T-cell (primary cell): Measurements from ENCODE around the gene GPRASP2. TPM values are rescaled to one million over a fixed set of nuclear protein-coding genes. Genes with fewer than 3 reads are reported as not detected.
"Not testable (repeated sequence)": the region's sequence is repeated elsewhere in the genome, so short reads cannot be mapped to it uniquely, and the experiment has no call there.

Experiments used
- ATAC-seq, 4 experiments: fragments of 200-7000 bp in 3 of 4; fragments of 150-1000 bp in 1 of 4; cut with Tn5 transposase; replicated peaks in 1 of 4; 1 replicate in 3 of 4; 2 replicates in 1 of 4; pipeline ENCODE4 v1.10.0; 2021; ENCODE audit warnings: moderate library complexity in 3 of 4, mild to moderate bottlenecking in 2 of 4, moderate number of reproducible peaks in 1 of 4
- CTCF ChIA-PET, 2 donors: fragments of 300-600 bp; sonication (Branson Sonifier 250); formaldehyde crosslinking; loops; one replicate each; lab custom pipeline; 2022; ENCODE audit warnings: antibody characterized with exemption in 2 of 2; lab: Charles Lee
- POLR2A ChIA-PET, 2 donors: fragments of 300-600 bp; sonication (Branson Sonifier 250); formaldehyde crosslinking; loops; one replicate each; lab custom pipeline; 2022; ENCODE audit warnings: antibody characterized with exemption in 2 of 2; lab: Charles Lee
- DNase-seq, 35 experiments: peaks; one replicate each; pipeline versions ENCODE4 v3.0.0 to v3.0.0-alpha.2; 2013 to 2023
- H3K27ac ChIP-seq: one replicate; pipeline ENCODE4 v1.5.1; 2013; ENCODE audit warnings: low read length
- H3K27me3 ChIP-seq, 2 experiments: replicated peaks in 1 of 2; 1 replicate in 1 of 2; 2 replicates in 1 of 2; pipeline versions ENCODE4 v1.6.1 to v1.7.0; 2013; ENCODE audit warnings: low read length in 1 of 2, mixed read lengths in 1 of 2; ENCODE audit not compliant: control insufficient read depth in 2 of 2, insufficient read depth in 2 of 2; ENCODE audit errors: extremely low read depth in 1 of 2
- H3K36me3 ChIP-seq, 2 donors: 1 replicate in 1 of 2; 2 replicates in 1 of 2; pipeline versions ENCODE4 v1.6.1 to v1.7.0; 2013; ENCODE audit warnings: low read length in 1 of 2; ENCODE audit not compliant: control insufficient read depth in 2 of 2, insufficient read depth in 1 of 2; ENCODE audit errors: extremely low read depth in 1 of 2
- H3K4me1 ChIP-seq, 2 experiments: 1 replicate in 1 of 2; 2 replicates in 1 of 2; pipeline versions ENCODE4 v1.6.1 to v1.7.0; 2013; ENCODE audit warnings: low read length in 2 of 2, mixed read lengths in 1 of 2; ENCODE audit not compliant: insufficient read depth in 2 of 2, control insufficient read depth in 1 of 2; ENCODE audit errors: extremely low read depth in 1 of 2
- H3K4me3 ChIP-seq, 2 donors: 1 replicate in 1 of 2; 2 replicates in 1 of 2; pipeline versions ENCODE4 v1.5.1 to v1.7.0; 2013; ENCODE audit warnings: mild to moderate bottlenecking in 2 of 2, low read length in 1 of 2, moderate library complexity in 1 of 2; ENCODE audit not compliant: control insufficient read depth in 1 of 2; ENCODE audit errors: extremely low read depth in 1 of 2
- H3K9me3 ChIP-seq: 2 replicates; pipeline ENCODE4 v1.7.0; 2013
- H3K27ac Mint-ChIP-seq, 2 donors: one replicate each; pipeline ENCODE4 v1.8.0; 2020 to 2021; ENCODE audit warnings: mild to moderate bottlenecking in 2 of 2, mixed read lengths in 2 of 2
- H3K27me3 Mint-ChIP-seq, 2 donors: one replicate each; pipeline ENCODE4 v1.8.0; 2021 to 2022; ENCODE audit warnings: mixed read lengths in 2 of 2
- H3K36me3 Mint-ChIP-seq: one replicate; pipeline ENCODE4 v1.8.0; 2021; ENCODE audit warnings: mixed read lengths
- H3K4me1 Mint-ChIP-seq, 3 donors: one replicate each; pipeline ENCODE4 v1.8.0; 2020 to 2022; ENCODE audit warnings: mixed read lengths in 3 of 3, mild to moderate bottlenecking in 1 of 3
- H3K4me3 Mint-ChIP-seq, 3 donors: one replicate each; pipeline ENCODE4 v1.8.0; 2020 to 2022; ENCODE audit warnings: mild to moderate bottlenecking in 3 of 3, mixed read lengths in 3 of 3, moderate library complexity in 3 of 3
- H3K9me3 Mint-ChIP-seq, 3 donors: one replicate each; pipeline ENCODE4 v1.8.0; 2020 to 2022; ENCODE audit warnings: mixed read lengths in 3 of 3
- WGBS: methylation state at CpG from one replicate; pipeline ENCODE4 v1.1.5; 2013; ENCODE audit warnings: missing lambda C conversion rate; ENCODE audit not compliant: insufficient coverage; 5-methylcytosine and 5-hydroxymethylcytosine counted together
- total RNA-seq, 35 experiments: library from RNA in 6 of 35; stranded (reverse) in 6 of 35; fragments of 120-200 nt in 1 of 35; gene quantifications; one replicate each; pipeline versions ENCODE4 v1.2.1 to v1.2.4 and lab custom pipeline; 2013 to 2026

Gene GPRASP2
- total RNA-seq = 1 to 10 TPM; 1.3 to 3.1 (median 1.4) TPM
- total RNA-seq (2013) = 2.1 TPM
- 0.63 to 7.8 (median 2.4) reads per million in 29 experiments for total RNA-seq (lab: John Stamatoyannopoulos, UW)

- no peaks in the 10 kb centered on the region for H3K36me3 ChIP-seq
- H3K4me1 ChIP-seq = peaks cover 0 to 16% of the 10 kb centered on the region in 2 experiments
- 3% methylated on average over 21 of the region's 68 CpGs for WGBS
- Mint-ChIP-seq H3K36me3 (no peaks in the 10 kb centered on the region), H3K27ac (peak within 1 kb of the TSS in 1 of 2 donors; percentile 72), H3K9me3 (no peaks in the 10 kb centered on the region), H3K27me3 (peaks cover 6 to 15% of the 10 kb centered on the region in 2 donors), H3K4me3 (peak within 1 kb of the TSS; percentile 79 to 88 (median 81)), H3K4me1 (peaks cover 18 to 34% (median 27%) of the 10 kb centered on the region in 3 donors)
- peaks cover 0 to 26% of the 10 kb centered on the region in 2 experiments for H3K27me3 ChIP-seq
- POLR2A ChIA-PET = no interaction called here
- CTCF ChIA-PET = no interaction called here
- DNase-seq (peak in 13 of 35 experiments; percentile 6 to 37 (median 19)), ATAC-seq (peak; percentile 48 to 66 (median 61))
- no peaks in the 10 kb centered on the region for H3K9me3 ChIP-seq
- peak within 1 kb of the TSS; percentile 51 for H3K4me3 ChIP-seq
- H3K27ac ChIP-seq = no peak within 1 kb of the TSS
Measured at GRCh38 chrX:102712216-102712966, at the start of gene GPRASP2. Gene GPRASP2 (plus strand): TSS chrX:102712448. CDS start chrX:102714870, 2,422 bp downstream.

- DNase-seq, H3K4me3 Mint-ChIP-seq, H3K9me3 ChIP-seq, CTCF ChIA-PET, H3K27ac Mint-ChIP-seq, H3K27me3 Mint-ChIP-seq, H3K36me3 ChIP-seq, POLR2A ChIA-PET, ATAC-seq, H3K27me3 ChIP-seq, H3K4me1 ChIP-seq, H3K27ac ChIP-seq, H3K4me3 ChIP-seq: not testable (repeated sequence)
- Mint-ChIP-seq H3K36me3 (peaks cover 50% of the 10 kb centered on the region), H3K9me3 (peaks cover 0 to 13% (median 11%) of the 10 kb centered on the region in 3 donors), H3K4me1 (peaks cover 13 to 28% (median 14%) of the 10 kb centered on the region in 3 donors)
- WGBS = no CpG with 5 or more reads among the region's 4 CpGs
Measured at GRCh38 chrX:102663820-102664219, 48.4 kb upstream of the GPRASP2 start.

GRCh38 chrX:102667034-102667433, 45.2 kb upstream of the GPRASP2 start:
- H3K4me3 ChIP-seq, H3K4me3 Mint-ChIP-seq, H3K4me1 ChIP-seq, H3K27me3 ChIP-seq, H3K27ac ChIP-seq, H3K27me3 Mint-ChIP-seq, H3K27ac Mint-ChIP-seq, H3K36me3 ChIP-seq, DNase-seq, H3K9me3 ChIP-seq, ATAC-seq, POLR2A ChIA-PET: not testable (repeated sequence)
- no CpG with 5 or more reads among the region's 1 CpG for WGBS
- peaks cover 0 to 13% (median 11%) of the 10 kb centered on the region in 3 donors for H3K9me3 Mint-ChIP-seq
- CTCF ChIA-PET = interaction anchor here in 1 of 2 donors (0.6 kb wide), 1 partner anchor 74 kb away, joined by 3 read pairs; no protein-coding TSS in a partner anchor
- H3K4me1 Mint-ChIP-seq = peaks cover 0 to 15% (median 0%) of the 10 kb centered on the region in 3 donors
- H3K36me3 Mint-ChIP-seq = peaks cover 62% of the 10 kb centered on the region

- H3K36me3 ChIP-seq = no peaks in the 10 kb centered on the region
- H3K27ac ChIP-seq = no peak overlapping the region
- H3K27me3 Mint-ChIP-seq = no peaks in the 10 kb centered on the region
- H3K4me1 ChIP-seq = no peaks in the 10 kb centered on the region
- CTCF ChIA-PET = no interaction called here
- H3K27ac Mint-ChIP-seq = no peak overlapping the region
- no peak for ATAC-seq
- peaks cover 0 to 11% (median 7%) of the 10 kb centered on the region in 3 donors for H3K9me3 Mint-ChIP-seq
- H3K4me1 Mint-ChIP-seq = peaks cover 0 to 15% (median 0%) of the 10 kb centered on the region in 3 donors
- H3K27me3 ChIP-seq = no peaks in the 10 kb centered on the region
- no peaks in the 10 kb centered on the region for H3K9me3 ChIP-seq
- no peak overlapping the region for H3K4me3 ChIP-seq
- DNase-seq = no peak
- H3K4me3 Mint-ChIP-seq = no peak overlapping the region
- WGBS = no CpG with 5 or more reads among the region's 4 CpGs
- POLR2A ChIA-PET = no interaction called here
- peaks cover 57% of the 10 kb centered on the region for H3K36me3 Mint-ChIP-seq
Measured at GRCh38 chrX:102669526-102669925, 42.7 kb upstream of the GPRASP2 start.

- no peak overlapping the region for H3K27ac ChIP-seq
- H3K4me1 Mint-ChIP-seq = peaks cover 0 to 21% (median 6%) of the 10 kb centered on the region in 3 donors
- H3K9me3 Mint-ChIP-seq = peaks cover 0 to 3% (median 0%) of the 10 kb centered on the region in 3 donors
- no peak for DNase-seq
- H3K4me1 ChIP-seq = no peaks in the 10 kb centered on the region
- POLR2A ChIA-PET = interaction anchor here in 1 of 2 donors (0.6 kb wide), 2 partner anchors 12 to 85 kb away, joined by 4 to 5 read pairs; no protein-coding TSS in a partner anchor
- no peaks in the 10 kb centered on the region for H3K9me3 ChIP-seq
- H3K36me3 Mint-ChIP-seq = peaks cover 38% of the 10 kb centered on the region
- H3K4me3 Mint-ChIP-seq = no peak overlapping the region
- no peak overlapping the region for H3K4me3 ChIP-seq
- ATAC-seq = no peak
- no peak overlapping the region for H3K27ac Mint-ChIP-seq
- H3K36me3 ChIP-seq = no peaks in the 10 kb centered on the region
- CTCF ChIA-PET = no interaction called here
- no peaks in the 10 kb centered on the region for H3K27me3 Mint-ChIP-seq
- no CpG with 5 or more reads among the region's 3 CpGs for WGBS
- H3K27me3 ChIP-seq = no peaks in the 10 kb centered on the region
Measured at GRCh38 chrX:102672856-102673255, 39.4 kb upstream of the GPRASP2 start.

GRCh38 chrX:102677479-102677878, 34.8 kb upstream of the GPRASP2 start:
- no CpG with 5 or more reads among the region's 1 CpG for WGBS
- H3K27me3 ChIP-seq, H3K27me3 Mint-ChIP-seq, CTCF ChIA-PET, H3K4me3 Mint-ChIP-seq, H3K27ac Mint-ChIP-seq, H3K4me1 ChIP-seq, H3K36me3 ChIP-seq, H3K9me3 ChIP-seq, ATAC-seq, DNase-seq, H3K27ac ChIP-seq, H3K4me3 ChIP-seq: not testable (repeated sequence)
- Mint-ChIP-seq H3K4me1 (peaks cover 0 to 22% (median 8%) of the 10 kb centered on the region in 3 donors), H3K9me3 (peaks cover 5 to 13% (median 5%) of the 10 kb centered on the region in 3 donors), H3K36me3 (peaks cover 37% of the 10 kb centered on the region)
- POLR2A ChIA-PET = interaction anchor here in 1 of 2 donors (0.6 kb wide), 1 partner anchor 1234 kb away, joined by 3 read pairs; no protein-coding TSS in a partner anchor
